ENCODE measurements around the gene OGDHL. TPM values are rescaled to one million over a fixed set of nuclear protein-coding genes. Genes with fewer than 3 reads are reported as not detected.

The OGDHL gene
- total and polyA plus RNA-seq, 8 donors: 0.31 to 26.8 (median 3.7) TPM; not detected in 1

DNA sequence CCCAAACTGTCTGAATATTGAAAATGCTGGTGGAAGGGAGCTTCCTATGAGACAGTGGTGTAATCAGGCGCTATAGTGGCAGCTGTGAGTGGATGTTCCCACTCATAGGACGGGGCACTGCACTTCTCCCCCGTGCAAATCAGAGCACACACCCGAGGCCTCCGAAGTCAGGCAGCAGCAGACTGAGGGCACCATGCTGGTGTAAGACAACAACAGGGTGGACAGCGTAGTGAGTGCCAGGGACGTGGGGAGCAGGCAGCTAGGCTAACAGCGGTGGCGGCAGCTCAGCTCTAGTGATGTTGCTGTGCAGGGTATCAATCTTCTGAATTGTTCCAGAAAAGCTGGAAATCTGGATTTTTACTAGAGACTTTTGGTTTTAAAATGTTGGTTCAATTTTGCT lies 63.4 kb downstream of the OGDHL start:
- peaks cover 0 to 9% (median 0%) of the 10 kb centered on the region in 3 donors for H3K27me3 ChIP-seq
- H3K27ac ChIP-seq: no peak overlapping the region
- H3K36me3 ChIP-seq: no peaks in the 10 kb centered on the region
- 64 to 74% (median 73%) methylated on average over 9 of the region's 9 CpGs for WGBS, 5 donors
- no peak for TF ChIP-seq POLR2AphosphoS5 (IDR thresholded peaks at IDR 0.05)
- no peak for TF ChIP-seq POLR2A (IDR thresholded peaks at IDR 0.05)
- TF ChIP-seq EP300 (IDR thresholded peaks at IDR 0.05): no peak
- H3K9me3 ChIP-seq: peaks cover 0 to 1% (median under 1%) of the 10 kb centered on the region in 4 donors
- no peak for DNase-seq
- no peak overlapping the region for H3K4me3 ChIP-seq
- intact Hi-C loops (cut with DNase I; ENCODE audit: low total_unique reads): no loop called here
- H3K4me1 ChIP-seq: no peaks in the 10 kb centered on the region

DNA sequence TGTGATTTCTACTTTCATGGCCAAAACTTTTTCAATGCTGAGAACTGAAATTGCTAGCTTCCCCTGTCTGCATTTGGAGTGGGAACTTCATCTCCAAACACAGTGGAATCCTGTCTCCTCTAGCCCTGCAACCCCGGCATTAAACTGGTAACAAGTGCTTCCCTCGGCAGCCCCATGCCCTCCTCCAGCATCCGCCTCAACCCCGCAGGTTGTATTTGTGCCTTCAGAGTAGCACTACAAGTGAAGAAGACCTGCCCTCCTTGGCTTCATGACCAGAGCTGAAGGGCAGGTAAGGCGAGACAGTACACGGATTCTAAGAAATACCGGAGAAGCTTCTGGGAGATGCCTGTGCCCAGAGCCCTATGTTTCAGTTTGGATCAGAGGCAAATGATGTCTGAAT lies 65.8 kb downstream of the OGDHL start:
- intact Hi-C loops (cut with DNase I; ENCODE audit: low total_unique reads): no loop called here
- H3K27me3 ChIP-seq: peaks cover 0 to 26% (median 5%) of the 10 kb centered on the region in 3 donors

GRCh38 chr10:49694466-49694865 lies 67.7 kb downstream of the OGDHL start:
- intact Hi-C loops (cut with DNase I; ENCODE audit: low total_unique reads): no loop called here

More for the DNA sequence above, 65.8 kb downstream of the OGDHL start:
- no peak for TF ChIP-seq POLR2AphosphoS5 (IDR thresholded peaks at IDR 0.05)
- no peak for TF ChIP-seq EP300 (IDR thresholded peaks at IDR 0.05)
- no peak for TF ChIP-seq POLR2A (IDR thresholded peaks at IDR 0.05)
- TF ChIP-seq, protein P1, sequence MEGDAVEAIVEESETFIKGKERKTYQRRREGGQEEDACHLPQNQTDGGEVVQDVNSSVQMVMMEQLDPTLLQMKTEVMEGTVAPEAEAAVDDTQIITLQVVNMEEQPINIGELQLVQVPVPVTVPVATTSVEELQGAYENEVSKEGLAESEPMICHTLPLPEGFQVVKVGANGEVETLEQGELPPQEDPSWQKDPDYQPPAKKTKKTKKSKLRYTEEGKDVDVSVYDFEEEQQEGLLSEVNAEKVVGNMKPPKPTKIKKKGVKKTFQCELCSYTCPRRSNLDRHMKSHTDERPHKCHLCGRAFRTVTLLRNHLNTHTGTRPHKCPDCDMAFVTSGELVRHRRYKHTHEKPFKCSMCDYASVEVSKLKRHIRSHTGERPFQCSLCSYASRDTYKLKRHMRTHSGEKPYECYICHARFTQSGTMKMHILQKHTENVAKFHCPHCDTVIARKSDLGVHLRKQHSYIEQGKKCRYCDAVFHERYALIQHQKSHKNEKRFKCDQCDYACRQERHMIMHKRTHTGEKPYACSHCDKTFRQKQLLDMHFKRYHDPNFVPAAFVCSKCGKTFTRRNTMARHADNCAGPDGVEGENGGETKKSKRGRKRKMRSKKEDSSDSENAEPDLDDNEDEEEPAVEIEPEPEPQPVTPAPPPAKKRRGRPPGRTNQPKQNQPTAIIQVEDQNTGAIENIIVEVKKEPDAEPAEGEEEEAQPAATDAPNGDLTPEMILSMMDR (IDR thresholded peaks at IDR 0.05): no peak
- Histone ChIP-seq H3K4me1 (no peaks in the 10 kb centered on the region), H3K9me3 (peaks cover 0 to 8% (median 4%) of the 10 kb centered on the region in 4 donors), H3K27ac (no peak overlapping the region), H3K4me3 (no peak overlapping the region), H3K36me3 (no peaks in the 10 kb centered on the region)
- DNase-seq: no peak
- WGBS, 5 donors: 77 to 88% (median 81%) methylated on average over 7 of the region's 7 CpGs

GRCh38 chr10:49691588-49691987 lies 70.5 kb downstream of the OGDHL start:
- no peak for DNase-seq
- H3K36me3 ChIP-seq: no peaks in the 10 kb centered on the region
- H3K4me3 ChIP-seq: no peak overlapping the region
- peaks cover 0 to 64% (median 34%) of the 10 kb centered on the region in 3 donors for H3K27me3 ChIP-seq
- 31 to 47% (median 40%) methylated on average over 5 to 9 of the region's 9 CpGs for WGBS, 5 donors
- peaks cover 0 to 19% (median 9%) of the 10 kb centered on the region in 4 donors for H3K9me3 ChIP-seq
- no peak overlapping the region for H3K27ac ChIP-seq
- TF ChIP-seq, protein P1 (IDR thresholded peaks at IDR 0.05): no peak
- TF ChIP-seq POLR2AphosphoS5 (IDR thresholded peaks at IDR 0.05) (no peak), POLR2A (IDR thresholded peaks at IDR 0.05) (no peak)
- no peaks in the 10 kb centered on the region for H3K4me1 ChIP-seq
- intact Hi-C loops (cut with DNase I; ENCODE audit: low total_unique reads): no loop called here

More at GRCh38 chr10:49694466-49694865, 67.7 kb downstream of the OGDHL start:
- Histone ChIP-seq H3K27ac (no peak overlapping the region), H3K4me1 (no peaks in the 10 kb centered on the region), H3K4me3 (no peak overlapping the region), H3K36me3 (no peaks in the 10 kb centered on the region), H3K9me3 (peaks cover 0 to 8% (median 4%) of the 10 kb centered on the region in 4 donors), H3K27me3 (peaks cover 0 to 45% (median 14%) of the 10 kb centered on the region in 3 donors)
- no peak for DNase-seq
- 69 to 84% (median 76%) methylated on average over 6 of the region's 6 CpGs for WGBS, 5 donors
- TF ChIP-seq, protein P1 (IDR thresholded peaks at IDR 0.05): no peak
- TF ChIP-seq EP300 (IDR thresholded peaks at IDR 0.05): no peak
- no peak for TF ChIP-seq POLR2AphosphoS5 (IDR thresholded peaks at IDR 0.05)
- TF ChIP-seq POLR2A (IDR thresholded peaks at IDR 0.05): no peak

GRCh38 chr10:49690698-49691356 lies 71.3 kb downstream of the OGDHL start:
- Histone ChIP-seq H3K36me3 (no peaks in the 10 kb centered on the region), H3K27me3 (peaks cover 0 to 64% (median 34%) of the 10 kb centered on the region in 3 donors), H3K4me1 (no peaks in the 10 kb centered on the region), H3K27ac (no peak overlapping the region), H3K9me3 (peaks cover 0 to 26% (median 14%) of the 10 kb centered on the region in 4 donors), H3K4me3 (no peak overlapping the region)
- TF ChIP-seq, protein P1 (IDR thresholded peaks at IDR 0.05): no peak
- no peak for TF ChIP-seq POLR2A (IDR thresholded peaks at IDR 0.05)
- TF ChIP-seq POLR2AphosphoS5 (IDR thresholded peaks at IDR 0.05): no peak
- TF ChIP-seq EP300 (IDR thresholded peaks at IDR 0.05): no peak
- WGBS, 5 donors: 7 to 13% (median 8%) methylated on average over 12 of the region's 12 CpGs
- DNase-seq: no peak
- intact Hi-C loops (cut with DNase I; ENCODE audit: low total_unique reads): no loop called here

Measured in stomach (tissue), 9 donors.